GM19043 (cell line): ENCODE data around the gene SP7.

Experiments
- ATAC-seq: cut with Tn5 transposase; IDR thresholded peaks from one replicate; pipeline ENCODE4 v1.9.1; 2021; ENCODE audit warnings: low read depth; ENCODE audit not compliant: unreplicated experiment

The SP7 gene

GRCh38 chr12:53279888-53280498 lies 56.2 kb downstream of the SP7 start:
- no peak for ATAC-seq

GRCh38 chr12:53279283-53279869 lies 56.8 kb downstream of the SP7 start:
- ATAC-seq, result no peak

GRCh38 chr12:53277981-53278380 lies 58.2 kb downstream of the SP7 start:
- no peak for ATAC-seq
